Measurements from ENCODE around the gene RAB10.

Gene RAB10

DNA sequence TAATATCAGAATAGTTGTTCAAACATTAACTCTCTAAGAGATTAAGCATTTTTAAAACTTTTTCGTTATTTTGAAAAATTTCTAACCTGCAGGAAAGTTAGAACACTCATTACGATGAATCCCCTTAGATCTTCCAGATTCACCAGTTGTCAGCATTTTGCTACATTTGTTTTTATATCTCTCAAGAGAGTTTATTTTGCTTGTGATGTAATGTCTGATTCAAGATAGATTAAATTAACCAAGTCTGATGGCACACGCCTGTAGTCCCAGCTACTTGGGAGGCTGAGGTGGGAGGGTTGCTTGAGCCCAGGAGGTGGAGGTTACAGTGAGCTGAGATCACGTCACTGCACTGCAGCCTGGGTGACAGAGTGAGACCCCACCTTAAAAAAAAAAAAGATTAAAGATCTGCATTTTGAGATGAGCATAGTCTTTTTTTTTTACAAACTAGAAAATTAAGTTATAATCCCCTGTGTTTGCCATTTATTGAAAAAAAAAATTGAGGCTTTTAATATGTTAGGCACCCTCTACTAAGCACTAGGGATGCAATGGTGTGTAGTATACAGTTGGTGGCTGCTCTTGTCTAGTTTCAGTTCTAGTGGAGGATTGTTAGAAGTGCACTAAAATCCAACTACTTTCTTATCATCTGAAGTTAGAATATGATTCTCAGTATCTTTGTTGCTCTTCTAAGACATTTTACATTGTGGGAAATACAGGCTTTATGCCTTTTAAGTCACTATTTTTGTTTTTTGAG lies 20.9 kb downstream of the RAB10 start:
- FAIRE-seq: no peak
- no peak for DNase-seq (ENCODE audit: insufficient read length, low spot score)
- no peak for TF ChIP-seq PAX5 (IDR thresholded peaks at IDR 0.05; ENCODE audit: insufficient read depth, low read length, severe bottlenecking)
- TF ChIP-seq POLR2AphosphoS5 (IDR thresholded peaks at IDR 0.05; ENCODE audit: low read depth, low read length): no peak
- no peak for TF ChIP-seq TAF1 (IDR thresholded peaks at IDR 0.05; ENCODE audit: low read depth, low read length)
- no peak for TF ChIP-seq POU2F2 (IDR thresholded peaks at IDR 0.05; ENCODE audit: low read depth, low read length)
- TF ChIP-seq POLR2A (IDR thresholded peaks at IDR 0.05; ENCODE audit: low read depth, low read length): no peak
- TF ChIP-seq SPI1 (IDR thresholded peaks at IDR 0.05; ENCODE audit: low read depth, low read length): no peak

DNA sequence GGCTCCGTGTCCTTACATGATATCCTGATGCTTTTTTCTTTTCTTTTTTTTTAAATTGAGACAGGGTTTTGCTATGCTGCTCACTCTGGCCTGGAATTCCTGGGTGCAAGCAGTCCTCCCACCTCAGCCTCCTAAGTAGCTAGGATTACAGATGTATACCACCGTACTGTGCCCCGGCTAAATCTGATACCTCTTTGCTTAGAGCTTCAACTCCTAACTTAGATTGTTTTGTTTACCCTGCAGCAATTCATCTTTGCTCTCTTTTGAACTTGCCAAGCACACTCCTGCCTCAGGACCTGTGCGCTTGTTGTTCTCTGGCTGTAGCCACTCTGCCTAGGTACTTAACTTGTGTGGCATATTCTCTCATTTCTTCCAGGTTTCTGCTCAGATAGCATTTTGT lies 24.5 kb downstream of the RAB10 start:
- TF ChIP-seq POLR2A (IDR thresholded peaks at IDR 0.05; ENCODE audit: low read depth, low read length) (no peak), PAX5 (IDR thresholded peaks at IDR 0.05; ENCODE audit: insufficient read depth, low read length, severe bottlenecking) (no peak), POLR2AphosphoS5 (IDR thresholded peaks at IDR 0.05; ENCODE audit: low read depth, low read length) (no peak)
- DNase-seq (ENCODE audit: insufficient read length, low spot score): no peak
- FAIRE-seq: no peak

DNA sequence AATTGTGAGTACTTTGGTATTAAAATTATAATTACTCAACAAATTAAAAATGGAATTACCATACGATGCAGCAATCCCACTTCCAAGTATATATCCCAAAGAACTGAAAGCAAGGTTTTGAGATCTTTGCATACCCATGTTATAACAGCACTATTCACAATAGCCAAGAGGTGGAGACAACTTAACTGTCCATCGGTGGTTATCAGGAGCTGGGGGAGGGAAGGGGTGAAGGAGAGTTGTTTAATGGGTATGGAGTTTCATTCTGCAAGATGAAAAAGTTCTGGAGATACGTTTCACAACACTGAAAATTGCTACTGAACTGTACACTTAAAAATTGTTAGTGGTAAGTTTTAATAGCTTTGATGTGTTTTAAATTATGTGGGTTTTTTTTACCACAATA lies 25.7 kb downstream of the RAB10 start:
- FAIRE-seq: no peak
- DNase-seq (ENCODE audit: insufficient read length, low spot score): no peak
- TF ChIP-seq SPI1 (IDR thresholded peaks at IDR 0.05; ENCODE audit: low read depth, low read length) (no peak), POLR2AphosphoS5 (IDR thresholded peaks at IDR 0.05; ENCODE audit: low read depth, low read length) (no peak), POLR2A (IDR thresholded peaks at IDR 0.05; ENCODE audit: low read depth, low read length) (no peak), TAF1 (IDR thresholded peaks at IDR 0.05; ENCODE audit: low read depth, low read length) (no peak), PAX5 (IDR thresholded peaks at IDR 0.05; ENCODE audit: insufficient read depth, low read length, severe bottlenecking) (no peak), POU2F2 (IDR thresholded peaks at IDR 0.05; ENCODE audit: low read depth, low read length) (no peak)

DNA sequence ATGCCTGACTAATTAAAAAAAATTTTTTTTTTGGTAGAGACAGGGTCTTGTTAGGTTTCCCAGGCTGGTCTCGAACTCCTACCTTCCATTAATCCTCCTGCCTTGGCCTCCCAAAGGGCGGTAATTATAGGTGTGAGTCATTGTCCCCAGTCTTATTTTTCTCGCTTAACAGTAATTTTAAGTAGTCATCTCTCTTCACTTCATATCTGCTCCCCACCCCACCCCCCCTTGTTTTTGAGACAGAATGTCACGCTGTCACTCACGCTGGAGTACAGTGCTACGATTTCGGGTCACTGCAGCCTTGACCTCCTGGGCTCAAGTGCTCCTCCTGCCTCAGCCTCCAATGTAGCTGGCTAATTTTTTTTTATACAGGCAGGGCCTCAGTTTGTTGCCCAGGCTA lies 27.7 kb downstream of the RAB10 start:
- FAIRE-seq: no peak
- DNase-seq (ENCODE audit: insufficient read length, low spot score): no peak
- TF ChIP-seq SPI1 (IDR thresholded peaks at IDR 0.05; ENCODE audit: low read depth, low read length) (no peak), POU2F2 (IDR thresholded peaks at IDR 0.05; ENCODE audit: low read depth, low read length) (no peak), POLR2AphosphoS5 (IDR thresholded peaks at IDR 0.05; ENCODE audit: low read depth, low read length) (no peak), TAF1 (IDR thresholded peaks at IDR 0.05; ENCODE audit: low read depth, low read length) (no peak), PAX5 (IDR thresholded peaks at IDR 0.05; ENCODE audit: insufficient read depth, low read length, severe bottlenecking) (no peak), POLR2A (IDR thresholded peaks at IDR 0.05; ENCODE audit: low read depth, low read length) (no peak)

DNA sequence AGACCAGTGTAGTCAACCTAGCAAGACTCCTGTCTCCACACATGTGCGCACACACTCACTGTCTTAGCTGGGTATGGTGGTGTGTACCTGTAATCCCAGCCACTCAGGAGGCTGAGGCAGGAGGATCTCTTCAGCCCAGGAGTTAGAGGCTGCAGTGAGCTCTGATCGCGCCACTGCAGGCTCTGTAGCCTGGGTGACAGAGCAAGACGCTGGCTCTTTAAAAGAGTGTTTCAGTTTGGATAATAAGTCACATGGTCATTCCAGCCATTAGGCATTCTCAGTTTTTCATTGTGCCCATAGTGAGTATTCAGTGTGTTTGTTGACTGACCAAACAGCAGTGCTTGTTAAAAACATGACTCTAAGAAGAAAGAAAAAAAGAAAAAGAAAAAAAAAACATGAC lies 31.0 kb downstream of the RAB10 start:
- no peak for DNase-seq (ENCODE audit: insufficient read length, low spot score)
- no peak for FAIRE-seq

DNA sequence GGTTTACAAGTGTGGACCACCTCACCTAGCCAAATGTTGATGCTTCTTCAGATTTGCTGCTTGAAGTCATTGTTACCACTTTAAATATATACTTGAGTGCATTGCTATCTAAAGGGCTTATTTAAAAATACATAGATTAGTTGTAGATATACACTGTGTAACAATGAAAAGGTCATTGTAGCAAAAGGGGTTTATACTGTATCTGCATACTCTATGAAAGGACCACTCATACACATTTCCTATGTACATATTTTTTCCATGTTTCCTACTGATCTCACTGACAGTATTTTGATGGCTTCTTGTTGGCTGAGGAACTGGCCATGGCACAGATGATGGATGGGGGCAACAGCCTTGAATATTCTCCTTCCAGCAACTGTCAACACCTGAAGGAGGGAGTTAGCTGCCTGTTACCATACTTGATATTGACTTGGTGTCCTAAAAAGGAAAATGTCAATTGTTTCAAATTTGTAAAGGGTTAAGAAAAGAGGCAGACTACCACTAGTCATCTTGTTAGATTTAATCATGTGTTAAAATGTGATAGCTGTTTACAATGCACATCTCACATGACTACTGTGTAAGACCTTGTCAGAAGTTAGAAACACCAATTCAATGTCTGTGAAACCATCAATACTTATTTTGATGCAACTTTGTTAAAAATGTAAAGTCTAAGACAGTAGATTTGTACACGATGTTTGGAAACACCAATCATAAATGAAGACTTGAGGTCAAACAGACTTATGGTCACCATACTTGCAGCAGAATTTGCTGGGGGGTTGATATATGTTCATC lies 33.5 kb downstream of the RAB10 start:
- TF ChIP-seq PAX5 (IDR thresholded peaks at IDR 0.05; ENCODE audit: insufficient read depth, low read length, severe bottlenecking) (no peak), POU2F2 (IDR thresholded peaks at IDR 0.05; ENCODE audit: low read depth, low read length) (no peak), POLR2A (IDR thresholded peaks at IDR 0.05; ENCODE audit: low read depth, low read length) (no peak), SPI1 (IDR thresholded peaks at IDR 0.05; ENCODE audit: low read depth, low read length) (no peak), POLR2AphosphoS5 (IDR thresholded peaks at IDR 0.05; ENCODE audit: low read depth, low read length) (no peak), TAF1 (IDR thresholded peaks at IDR 0.05; ENCODE audit: low read depth, low read length) (no peak)
- no peak for DNase-seq (ENCODE audit: insufficient read length, low spot score)

More for the DNA sequence above, 31.0 kb downstream of the RAB10 start:
- TF ChIP-seq PAX5 (IDR thresholded peaks at IDR 0.05; ENCODE audit: insufficient read depth, low read length, severe bottlenecking): no peak
- TF ChIP-seq POLR2A (IDR thresholded peaks at IDR 0.05; ENCODE audit: low read depth, low read length): no peak
- no peak for TF ChIP-seq TAF1 (IDR thresholded peaks at IDR 0.05; ENCODE audit: low read depth, low read length)

DNA sequence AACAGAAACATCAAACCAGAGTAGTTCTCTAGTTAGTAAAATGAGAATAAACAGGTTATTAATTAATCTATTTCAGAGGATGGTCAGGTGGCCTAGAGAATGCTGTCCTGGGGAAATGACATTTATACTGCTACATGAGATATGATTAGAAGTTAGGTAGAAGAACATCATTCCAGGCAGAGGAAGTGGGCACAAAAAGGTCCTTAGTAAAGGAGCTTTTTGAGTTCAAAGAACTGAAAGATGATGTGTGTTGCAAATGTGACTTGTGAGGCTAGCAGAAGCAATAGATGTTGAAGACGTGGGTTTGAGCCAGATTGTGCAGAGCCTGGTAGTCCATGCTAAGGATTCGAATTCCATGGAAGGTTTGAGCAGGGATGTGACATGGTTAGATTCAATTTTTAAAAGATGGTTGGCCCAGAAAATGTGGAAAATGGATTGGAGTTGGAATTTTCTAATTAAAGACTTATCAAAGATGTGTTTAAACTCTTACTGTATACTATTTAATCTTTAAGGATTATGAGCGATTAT lies 34.2 kb downstream of the RAB10 start:
- FAIRE-seq (peak; percentile 16), DNase-seq (ENCODE audit: insufficient read length, low spot score) (no peak)
- TF ChIP-seq POLR2AphosphoS5 (IDR thresholded peaks at IDR 0.05; ENCODE audit: low read depth, low read length) (no peak), SPI1 (IDR thresholded peaks at IDR 0.05; ENCODE audit: low read depth, low read length) (peak; percentile 55)

More for the DNA sequence above, 33.5 kb downstream of the RAB10 start:
- FAIRE-seq: peak; percentile 81

DNA sequence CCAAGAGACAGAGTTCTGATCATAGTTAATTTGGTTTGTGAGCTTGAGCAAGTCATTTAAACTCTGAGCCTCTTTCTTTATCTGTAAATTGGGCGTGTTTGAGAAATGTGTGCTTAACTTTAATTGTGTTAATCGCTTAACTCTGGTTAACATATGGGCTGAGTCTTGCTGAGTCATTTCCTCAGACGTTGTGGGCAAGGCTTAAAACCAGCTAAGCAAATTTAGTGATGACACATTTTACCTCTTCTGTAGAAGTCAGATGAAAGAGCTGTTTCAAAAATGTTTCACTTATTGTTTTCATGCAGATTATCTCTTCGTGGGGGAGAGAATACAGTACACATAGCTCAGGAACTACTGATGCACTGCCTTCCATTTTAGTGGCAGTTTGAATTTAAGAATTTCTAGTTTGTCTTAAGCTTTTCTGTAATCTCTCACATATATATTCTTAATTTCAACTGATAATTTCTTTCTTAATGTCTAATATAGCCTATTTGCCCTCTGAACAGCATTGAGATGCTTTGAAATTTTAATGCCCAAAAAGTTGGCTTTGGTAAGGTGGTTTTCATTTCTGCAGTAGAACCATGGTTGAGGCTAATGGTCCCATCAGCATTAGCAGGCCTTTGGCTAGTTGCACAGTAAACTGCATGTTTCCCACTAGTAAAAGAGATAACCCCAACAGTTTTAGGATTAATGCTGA lies 34.9 kb downstream of the RAB10 start:
- peak; percentile 18 for DNase-seq (ENCODE audit: insufficient read length, low spot score)
- TF ChIP-seq PAX5 (IDR thresholded peaks at IDR 0.05; ENCODE audit: insufficient read depth, low read length, severe bottlenecking) (no peak), POU2F2 (IDR thresholded peaks at IDR 0.05; ENCODE audit: low read depth, low read length) (no peak), POLR2AphosphoS5 (IDR thresholded peaks at IDR 0.05; ENCODE audit: low read depth, low read length) (no peak), TAF1 (IDR thresholded peaks at IDR 0.05; ENCODE audit: low read depth, low read length) (no peak), POLR2A (IDR thresholded peaks at IDR 0.05; ENCODE audit: low read depth, low read length) (no peak), SPI1 (IDR thresholded peaks at IDR 0.05; ENCODE audit: low read depth, low read length) (no peak)
- peak; percentile 92 for FAIRE-seq

DNA sequence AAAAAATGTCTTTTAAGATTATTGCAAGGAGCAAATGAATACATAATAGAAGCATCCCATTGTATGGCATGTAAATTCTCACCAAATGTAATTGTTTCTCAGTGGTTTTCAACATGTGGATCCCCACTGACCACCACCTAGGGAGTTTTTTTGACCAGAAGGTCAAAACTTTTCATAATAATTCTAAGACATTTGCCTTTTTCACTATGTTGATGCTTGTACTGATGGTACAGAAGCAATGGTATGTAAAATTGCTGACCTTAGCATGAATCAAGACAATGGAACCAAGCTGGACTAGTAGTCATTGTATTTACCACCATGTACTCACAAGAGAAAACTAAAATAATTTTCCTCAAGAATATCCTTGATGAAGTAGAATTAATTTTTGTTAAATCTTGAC lies 36.8 kb downstream of the RAB10 start:
- TF ChIP-seq PAX5 (IDR thresholded peaks at IDR 0.05; ENCODE audit: insufficient read depth, low read length, severe bottlenecking) (no peak), POLR2AphosphoS5 (IDR thresholded peaks at IDR 0.05; ENCODE audit: low read depth, low read length) (no peak), SPI1 (IDR thresholded peaks at IDR 0.05; ENCODE audit: low read depth, low read length) (no peak), POU2F2 (IDR thresholded peaks at IDR 0.05; ENCODE audit: low read depth, low read length) (no peak), TAF1 (IDR thresholded peaks at IDR 0.05; ENCODE audit: low read depth, low read length) (no peak), POLR2A (IDR thresholded peaks at IDR 0.05; ENCODE audit: low read depth, low read length) (no peak)
- FAIRE-seq: peak; percentile 13

More for the DNA sequence above, 36.8 kb downstream of the RAB10 start:
- DNase-seq (ENCODE audit: insufficient read length, low spot score): no peak

All from GM12891 (cell line).